Retinal pigment epithelial cell (primary cell): ENCODE data around the gene PIEZO1.
"Not testable (repeated sequence)": the region's sequence is repeated elsewhere in the genome, so short reads cannot be mapped to it uniquely, and the experiment has no call there.

Source experiments
- DNase-seq: peaks from one replicate; pipeline ENCODE4 v3.0.0-alpha.2; 2010; ENCODE audit warnings: low read depth
- H3K4me3 ChIP-seq: 2 replicates; pipeline ENCODE4 v1.5.1; 2011; ENCODE audit warnings: mild to moderate bottlenecking, low read length, control low read depth, moderate library complexity
- TF ChIP-seq, protein P1 (sequence below): conservative IDR thresholded peaks from 2 replicates; pipeline ENCODE4 v1.5.1; 2011; ENCODE audit warnings: low read depth, low read length, control low read depth, inconsistent platforms

Gene PIEZO1

DNA sequence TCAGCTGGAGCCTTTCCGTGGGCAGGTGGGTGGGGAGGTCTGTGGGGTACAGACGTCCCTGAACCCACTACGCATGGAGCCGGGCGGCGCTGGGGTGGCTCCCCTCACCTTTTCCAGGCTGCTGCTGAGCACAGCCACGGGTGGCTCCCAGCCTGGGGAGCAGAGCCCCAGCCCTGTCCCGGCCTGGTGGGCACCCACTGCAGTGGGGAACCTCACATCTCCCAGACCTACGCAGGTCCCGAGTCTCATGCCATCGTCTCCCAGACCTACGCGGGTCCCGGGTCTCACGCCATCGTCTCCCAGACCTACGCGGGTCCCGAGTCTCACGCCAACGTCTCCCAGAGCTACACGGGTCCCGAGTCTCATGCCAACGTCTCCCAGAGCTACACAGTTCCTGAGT lies 43.7 kb upstream of the PIEZO1 start:
- H3K4me3 ChIP-seq, result no peak overlapping the region
- TF ChIP-seq, protein P1, sequence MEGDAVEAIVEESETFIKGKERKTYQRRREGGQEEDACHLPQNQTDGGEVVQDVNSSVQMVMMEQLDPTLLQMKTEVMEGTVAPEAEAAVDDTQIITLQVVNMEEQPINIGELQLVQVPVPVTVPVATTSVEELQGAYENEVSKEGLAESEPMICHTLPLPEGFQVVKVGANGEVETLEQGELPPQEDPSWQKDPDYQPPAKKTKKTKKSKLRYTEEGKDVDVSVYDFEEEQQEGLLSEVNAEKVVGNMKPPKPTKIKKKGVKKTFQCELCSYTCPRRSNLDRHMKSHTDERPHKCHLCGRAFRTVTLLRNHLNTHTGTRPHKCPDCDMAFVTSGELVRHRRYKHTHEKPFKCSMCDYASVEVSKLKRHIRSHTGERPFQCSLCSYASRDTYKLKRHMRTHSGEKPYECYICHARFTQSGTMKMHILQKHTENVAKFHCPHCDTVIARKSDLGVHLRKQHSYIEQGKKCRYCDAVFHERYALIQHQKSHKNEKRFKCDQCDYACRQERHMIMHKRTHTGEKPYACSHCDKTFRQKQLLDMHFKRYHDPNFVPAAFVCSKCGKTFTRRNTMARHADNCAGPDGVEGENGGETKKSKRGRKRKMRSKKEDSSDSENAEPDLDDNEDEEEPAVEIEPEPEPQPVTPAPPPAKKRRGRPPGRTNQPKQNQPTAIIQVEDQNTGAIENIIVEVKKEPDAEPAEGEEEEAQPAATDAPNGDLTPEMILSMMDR, result no peak
- DNase-seq, result no peak

DNA sequence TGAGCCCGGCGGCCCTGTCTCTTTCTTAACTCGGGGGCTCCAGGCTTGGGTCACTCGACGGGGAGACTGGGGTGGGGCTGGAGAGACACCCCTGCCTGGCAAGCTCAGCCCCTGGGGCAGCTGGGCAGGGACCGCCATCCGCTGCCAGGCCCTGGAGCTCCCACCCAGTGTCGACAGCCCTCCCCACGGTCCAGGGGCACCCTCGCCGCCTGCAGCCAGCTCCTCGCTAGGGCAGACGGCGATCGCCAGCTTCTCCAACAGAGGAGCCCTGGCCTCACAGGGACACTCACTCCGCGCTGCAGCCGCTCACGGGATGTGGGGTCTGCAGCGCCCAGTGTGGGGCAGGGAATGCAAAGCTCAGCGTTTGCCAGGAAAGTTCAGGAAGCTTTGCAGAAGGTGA lies 42.7 kb upstream of the PIEZO1 start:
- DNase-seq, result no peak
- TF ChIP-seq, protein P1, result no peak
- H3K4me3 ChIP-seq, result no peak overlapping the region

DNA sequence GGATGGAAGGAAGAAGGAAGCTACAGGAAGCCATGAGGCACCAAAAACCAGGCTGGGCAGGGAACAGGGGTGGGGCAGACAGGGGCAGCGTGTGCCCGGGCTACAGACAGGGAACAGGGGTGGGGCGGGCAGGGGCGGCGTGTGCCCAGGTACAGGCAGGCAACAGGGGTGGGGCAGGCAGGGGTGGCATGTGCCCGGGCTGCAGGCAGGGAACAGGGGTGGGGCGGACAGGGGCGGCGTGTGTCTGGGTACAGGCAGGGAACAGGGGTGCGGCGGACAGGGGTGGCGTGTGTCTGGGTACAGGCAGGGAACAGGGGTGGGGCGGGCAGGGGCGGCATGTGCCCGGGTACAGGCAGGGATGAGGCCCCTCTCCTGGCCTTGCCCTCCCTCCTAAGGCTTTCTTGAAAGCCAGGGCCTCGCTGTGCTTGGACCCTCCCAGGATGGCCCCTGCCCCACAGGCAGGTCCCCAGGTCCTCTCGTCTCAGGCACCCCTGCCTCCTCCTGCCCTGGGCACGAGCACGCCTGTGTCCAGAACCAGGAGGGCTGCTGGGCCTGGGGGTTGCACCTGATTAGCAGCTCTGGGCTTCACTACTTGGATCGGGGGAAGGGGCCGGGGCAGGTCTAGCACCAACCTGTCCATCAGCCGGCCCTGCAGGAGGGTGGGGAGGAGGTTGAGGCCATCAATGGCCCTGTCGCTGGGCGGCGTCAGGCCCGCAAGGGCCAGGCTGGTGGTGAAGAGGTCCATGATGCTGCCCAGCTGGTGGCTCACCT lies 41.2 kb upstream of the PIEZO1 start:
- TF ChIP-seq, protein P1, result no peak
- H3K4me3 ChIP-seq, result no peak overlapping the region
- DNase-seq, result no peak

DNA sequence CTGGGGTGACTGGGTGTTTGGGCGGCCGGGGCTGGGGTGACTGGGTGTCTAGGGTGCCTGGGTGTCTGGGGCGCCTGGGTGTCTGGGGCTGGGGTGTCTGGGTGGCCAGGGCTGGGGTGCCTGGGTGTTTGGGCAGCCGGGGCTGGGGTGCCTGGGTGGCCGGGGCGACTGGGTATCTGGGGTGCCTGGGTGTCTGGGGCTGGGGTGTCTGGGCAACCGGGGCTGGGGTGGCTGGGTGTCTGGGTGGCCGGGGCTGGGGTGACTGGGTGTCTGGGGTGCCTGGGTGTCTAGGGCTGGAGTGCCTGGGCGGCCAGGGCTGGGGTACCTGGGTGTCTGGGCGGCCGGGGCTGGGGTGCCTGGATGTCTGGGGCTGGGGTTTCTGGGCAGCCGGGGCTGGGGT lies 40.1 kb upstream of the PIEZO1 start:
- no peak for DNase-seq
- TF ChIP-seq, protein P1, result no peak
- no peak overlapping the region for H3K4me3 ChIP-seq

DNA sequence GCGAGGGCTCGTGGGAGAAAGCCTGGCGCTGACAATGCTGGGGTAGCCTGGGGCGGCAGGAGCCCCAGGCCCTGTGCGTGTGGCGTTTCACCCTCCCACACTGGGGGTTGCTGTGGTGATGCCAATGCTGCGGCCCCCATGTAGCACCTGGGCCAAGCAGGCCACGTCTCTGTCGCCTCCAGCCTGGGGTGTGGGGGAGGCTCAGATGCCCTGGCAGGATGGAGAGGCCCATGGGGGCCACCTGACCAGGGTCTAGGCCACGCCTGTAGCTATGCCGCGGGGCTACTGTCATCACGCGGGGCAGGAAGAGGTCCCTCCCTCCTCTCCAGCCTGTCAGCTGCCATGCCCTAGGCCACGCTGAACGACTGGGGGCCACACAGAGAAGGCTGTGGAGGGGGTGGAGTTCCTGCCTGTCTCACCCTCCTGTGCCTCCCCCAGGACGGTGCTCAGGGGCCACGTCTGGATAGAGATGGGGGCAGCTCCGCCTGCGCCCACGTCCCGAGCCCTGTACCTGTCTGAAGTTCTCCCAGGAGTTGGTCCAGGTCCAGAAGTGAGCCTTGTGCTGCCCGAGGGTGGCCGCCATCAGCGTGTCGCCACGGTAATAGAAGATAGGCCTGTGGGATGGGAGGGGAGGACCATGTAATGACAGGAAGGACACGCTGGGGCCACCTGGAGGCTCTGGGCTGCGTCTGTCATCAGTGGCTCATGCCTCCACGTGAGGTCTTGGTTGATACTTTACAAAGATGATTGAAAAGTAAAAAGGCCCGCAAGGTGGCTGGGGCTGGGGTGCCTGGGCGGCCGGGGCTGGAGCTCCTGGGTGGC lies 39.4 kb upstream of the PIEZO1 start:
- TF ChIP-seq, protein P1, result no peak
- no peak for DNase-seq
- H3K4me3 ChIP-seq, result no peak overlapping the region

DNA sequence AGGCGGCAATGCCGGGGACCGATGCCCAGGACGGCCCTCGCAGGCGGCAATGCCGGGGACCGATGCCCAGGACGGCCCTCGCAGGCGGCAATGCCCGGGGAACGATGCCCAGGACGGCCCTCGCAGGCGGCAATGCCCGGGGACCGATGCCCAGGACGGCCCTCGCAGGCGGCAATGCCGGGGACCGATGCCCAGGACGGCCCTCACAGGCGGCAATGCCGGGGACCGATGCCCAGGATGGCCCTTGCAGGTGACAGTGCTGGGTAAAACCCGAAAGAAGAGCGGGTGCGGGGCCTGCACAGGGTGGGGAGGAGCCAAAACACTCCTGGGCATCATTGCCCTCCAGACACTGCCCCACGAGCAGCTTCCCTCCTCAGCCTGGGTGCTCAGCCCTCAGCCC lies 38.6 kb upstream of the PIEZO1 start:
- not testable (repeated sequence) for DNase-seq, H3K4me3 ChIP-seq

DNA sequence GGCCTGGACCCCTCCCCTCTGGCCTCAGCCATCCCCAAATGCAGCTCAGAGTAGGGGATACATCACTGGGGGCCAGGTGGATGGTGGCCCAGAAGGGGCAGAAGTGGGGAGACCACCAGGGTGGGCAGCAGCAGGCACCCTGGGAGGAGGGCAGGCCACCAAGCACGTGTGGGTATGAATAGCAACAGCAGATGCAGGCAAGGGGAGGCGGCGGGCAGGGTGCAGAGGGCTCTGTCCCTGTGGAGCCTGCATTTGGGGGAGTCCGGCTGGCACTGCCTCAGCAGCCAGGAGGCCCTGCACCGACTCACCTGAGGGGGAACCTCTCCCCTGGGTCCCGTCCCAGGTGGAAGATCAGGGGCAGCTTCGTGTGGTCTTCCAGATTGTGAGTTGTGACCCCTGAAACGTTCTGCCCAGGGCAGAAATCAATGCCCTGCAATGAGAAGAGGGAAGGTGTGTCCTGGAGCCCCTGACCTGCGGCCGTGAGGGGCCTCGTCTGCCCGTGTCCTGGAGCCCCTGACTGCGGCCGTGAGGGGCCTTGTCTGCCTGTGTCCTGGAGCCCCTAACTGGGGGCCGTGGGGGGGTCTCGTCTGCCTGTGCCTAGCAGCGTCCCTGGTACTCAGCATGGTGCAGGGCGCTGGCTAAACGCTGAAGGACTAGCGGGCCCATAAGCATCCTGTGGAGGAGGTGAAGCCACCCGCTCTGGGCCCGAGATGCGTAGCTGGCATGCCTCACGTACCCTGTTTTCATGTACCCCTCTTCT lies 37.4 kb upstream of the PIEZO1 start:
- TF ChIP-seq, protein P1, result no peak
- H3K4me3 ChIP-seq, result no peak overlapping the region
- no peak for DNase-seq
